ENCODE measurements around the gene FIS1. TPM values are rescaled to one million over a fixed set of nuclear protein-coding genes. Genes with fewer than 3 reads are reported as not detected.
"Not testable (repeated sequence)": the region's sequence is repeated elsewhere in the genome, so short reads cannot be mapped to it uniquely, and the experiment has no call there.

FIS1 gene
- polyA plus RNA-seq, 1 donor from 2014 or later, result 322 TPM

- H3K27ac ChIP-seq (ENCODE audit: low read length), result no peak overlapping the region
- H3K36me3 ChIP-seq (ENCODE audit: insufficient read depth, low read length), result no peaks in the 10 kb centered on the region
- H2AFZ ChIP-seq (ENCODE audit: low read depth, low read length), result no peak overlapping the region
- no peak overlapping the region for H3K4me3 ChIP-seq (ENCODE audit: low read length)
- no peaks in the 10 kb centered on the region for H3K9me3 ChIP-seq (ENCODE audit: low read length)
- H3K9me2 ChIP-seq (ENCODE audit: insufficient read depth, low read length), result no peaks in the 10 kb centered on the region
- no peak overlapping the region for H3K4me2 ChIP-seq (ENCODE audit: low read length)
- no peaks in the 10 kb centered on the region for H3K27me3 ChIP-seq (ENCODE audit: insufficient read depth, low read depth, low read length)
- H3K79me2 ChIP-seq (replicated peaks; ENCODE audit: insufficient read depth, low read length), result no peaks in the 10 kb centered on the region
- TF ChIP-seq REST (IDR thresholded peaks at IDR 0.05; ENCODE audit: borderline replicate concordance), result no peak
- TF ChIP-seq TAF1 (IDR thresholded peaks at IDR 0.05; ENCODE audit: low read depth), result no peak
- no peak for TF ChIP-seq RAD21 (conservative IDR thresholded peaks at IDR 0.05)
- no peak for TF ChIP-seq EZH2 (IDR thresholded peaks at IDR 0.05; ENCODE audit: borderline replicate concordance, insufficient read depth, low read length, poor library complexity, severe bottlenecking)
- TF ChIP-seq SMC3 (conservative IDR thresholded peaks at IDR 0.05; ENCODE audit: poor library complexity), result no peak
- TF ChIP-seq MXI1 (conservative IDR thresholded peaks at IDR 0.05; ENCODE audit: poor library complexity, severe bottlenecking), result no peak
- no peak for TF ChIP-seq EP300 (conservative IDR thresholded peaks at IDR 0.05; ENCODE audit: poor library complexity, severe bottlenecking)
- no peak for TF ChIP-seq CTCF (IDR thresholded peaks at IDR 0.05; ENCODE audit: poor library complexity, severe bottlenecking)
- TF ChIP-seq POLR2AphosphoS5 (IDR thresholded peaks at IDR 0.05), result no peak
- no peak overlapping the region for H3K9ac ChIP-seq (ENCODE audit: low read length)
- no peaks in the 10 kb centered on the region for H4K20me1 ChIP-seq (ENCODE audit: insufficient read depth)
- no peaks in the 10 kb centered on the region for H3F3A ChIP-seq (ENCODE audit: insufficient read depth, low read length, poor library complexity, severe bottlenecking)
Measured at GRCh38 chr7:101288439-101288838, 43.6 kb upstream of the FIS1 start.

DNA sequence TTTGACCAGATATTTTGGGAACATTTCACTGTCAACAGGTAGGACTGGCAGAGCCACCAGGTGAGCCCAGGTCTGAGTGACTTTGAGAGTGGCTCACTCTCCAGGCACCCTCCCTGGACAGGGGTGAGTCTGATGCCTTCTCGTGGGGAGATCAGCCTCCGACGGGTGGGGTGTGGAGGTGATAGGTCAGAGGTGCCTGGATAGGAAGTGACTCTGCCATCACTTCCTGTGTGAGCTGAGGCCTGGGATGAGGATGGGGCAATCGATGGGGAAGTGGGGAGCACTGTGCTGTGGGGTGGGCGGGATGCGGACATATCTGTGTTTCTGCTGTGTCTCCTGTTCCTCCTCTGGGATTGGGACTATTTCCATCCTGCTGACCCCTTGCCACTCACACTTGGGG, 42.2 kb upstream of the FIS1 start:
- no peak overlapping the region for H3K4me3 ChIP-seq (ENCODE audit: low read length)
- H3K9ac ChIP-seq (ENCODE audit: low read length), result no peak overlapping the region
- H3K4me2 ChIP-seq (ENCODE audit: low read length), result no peak overlapping the region
- H4K20me1 ChIP-seq (ENCODE audit: insufficient read depth), result no peaks in the 10 kb centered on the region
- no peaks in the 10 kb centered on the region for H3K27me3 ChIP-seq (ENCODE audit: insufficient read depth, low read depth, low read length)
- no peaks in the 10 kb centered on the region for H3K36me3 ChIP-seq (ENCODE audit: insufficient read depth, low read length)
- no peaks in the 10 kb centered on the region for H3K9me3 ChIP-seq (ENCODE audit: low read length)
- TF ChIP-seq SMC3 (conservative IDR thresholded peaks at IDR 0.05; ENCODE audit: poor library complexity) (no peak), EZH2 (IDR thresholded peaks at IDR 0.05; ENCODE audit: borderline replicate concordance, insufficient read depth, low read length, poor library complexity, severe bottlenecking) (no peak), CTCF (IDR thresholded peaks at IDR 0.05; ENCODE audit: poor library complexity, severe bottlenecking) (no peak), RAD21 (conservative IDR thresholded peaks at IDR 0.05) (no peak), EP300 (conservative IDR thresholded peaks at IDR 0.05; ENCODE audit: poor library complexity, severe bottlenecking) (no peak), TAF1 (IDR thresholded peaks at IDR 0.05; ENCODE audit: low read depth) (no peak), POLR2AphosphoS5 (IDR thresholded peaks at IDR 0.05) (no peak), MXI1 (conservative IDR thresholded peaks at IDR 0.05; ENCODE audit: poor library complexity, severe bottlenecking) (no peak), REST (IDR thresholded peaks at IDR 0.05; ENCODE audit: borderline replicate concordance) (no peak)
- no peaks in the 10 kb centered on the region for H3F3A ChIP-seq (ENCODE audit: insufficient read depth, low read length, poor library complexity, severe bottlenecking)
- no peaks in the 10 kb centered on the region for H3K9me2 ChIP-seq (ENCODE audit: insufficient read depth, low read length)
- no peak overlapping the region for H3K27ac ChIP-seq (ENCODE audit: low read length)
- H3K79me2 ChIP-seq (replicated peaks; ENCODE audit: insufficient read depth, low read length), result no peaks in the 10 kb centered on the region
- no peak overlapping the region for H2AFZ ChIP-seq (ENCODE audit: low read depth, low read length)

GRCh38 chr7:101285880-101286279, 41.0 kb upstream of the FIS1 start:
- H2AFZ ChIP-seq (ENCODE audit: low read depth, low read length); H3K79me2 ChIP-seq (replicated peaks; ENCODE audit: insufficient read depth, low read length); H3K27me3 ChIP-seq (ENCODE audit: insufficient read depth, low read depth, low read length); H3K9ac ChIP-seq (ENCODE audit: low read length); H3K9me2 ChIP-seq (ENCODE audit: insufficient read depth, low read length); H3F3A ChIP-seq (ENCODE audit: insufficient read depth, low read length, poor library complexity, severe bottlenecking); H3K4me2 ChIP-seq (ENCODE audit: low read length); H3K9me3 ChIP-seq (ENCODE audit: low read length); H3K4me3 ChIP-seq (ENCODE audit: low read length); H3K27ac ChIP-seq (ENCODE audit: low read length); H4K20me1 ChIP-seq (ENCODE audit: insufficient read depth); H3K36me3 ChIP-seq (ENCODE audit: insufficient read depth, low read length): not testable (repeated sequence)
